Fibroblast of lung (primary cell): ENCODE data around the gene OR10K2.

ENCODE experiments used
- CTCF ChIP-seq, 2 donors: IDR thresholded peaks in 1 of 2; conservative IDR thresholded peaks in 1 of 2; 1 replicate in 1 of 2; 2 replicates in 1 of 2; pipeline ENCODE4 v1.5.1; 2011 to 2012; ENCODE audit warnings: low read length in 2 of 2, control low read depth in 1 of 2, inconsistent platforms in 1 of 2, low read depth in 1 of 2, mild to moderate bottlenecking in 1 of 2
- EZH2 ChIP-seq: IDR thresholded peaks from 2 replicates; pipeline ENCODE4 v1.5.1; 2012; ENCODE audit warnings: low read length, control low read depth, mild to moderate bottlenecking; ENCODE audit errors: missing control alignments

GRCh38 chr1:158458263-158458662 lies 32.2 kb upstream of the OR10K2 start:
- TF ChIP-seq CTCF (conservative IDR thresholded peaks at IDR 0.05 in 1 of 2, IDR thresholded peaks at IDR 0.05 in 1 of 2; ENCODE audit: low read depth in 1 of 2, low read length in 2 of 2) (no peak), EZH2 (no peak)
